AG04449 (cell line): ENCODE results near the gene PLEKHN1.
"Not testable (repeated sequence)": the region's sequence is repeated elsewhere in the genome, so short reads cannot be mapped to it uniquely, and the experiment has no call there.

Source experiments
- CTCF ChIA-PET: fragments of 350-600 bp; formaldehyde crosslinking; extraction: SDS; loops from one replicate; lab custom pipeline; 2021; ENCODE audit warnings: antibody characterized with exemption; lab: Yijun Ruan, JAX
- POLR2A ChIA-PET: fragments of 400-600, 350-600 bp; formaldehyde crosslinking; extraction: SDS; loops from one replicate; lab custom pipeline; 2020; ENCODE audit warnings: antibody characterized with exemption, inconsistent platforms; lab: Yijun Ruan, JAX
- DNase-seq: peaks from one replicate; pipeline ENCODE4 v3.0.0-alpha.2; 2010; ENCODE audit warnings: low read depth, low spot score
- H3K4me3 ChIP-seq: 2 replicates; pipeline ENCODE4 v1.5.1; 2011; ENCODE audit warnings: low read depth, mild to moderate bottlenecking, control low read depth, low read length
- CTCF ChIP-seq: IDR thresholded peaks from one replicate; pipeline ENCODE4 v1.5.1; 2011; ENCODE audit warnings: mild to moderate bottlenecking, moderate library complexity, low read length, control low read depth, inconsistent platforms; ENCODE audit not compliant: insufficient read depth; ENCODE audit errors: missing control alignments

Gene PLEKHN1

GRCh38 chr1:975365-975764, 9.1 kb downstream of the PLEKHN1 start:
- H3K4me3 ChIP-seq = no peak overlapping the region
- POLR2A ChIA-PET = interaction anchor here (2.2 kb wide), 1 partner anchor 8 kb away, joined by 8 read pairs; the partner anchor contains the start of gene PLEKHN1
- CTCF ChIA-PET = interaction anchor here (0.8 to 3.2 kb wide), 11 partner anchors 8 to 102 kb away, joined by 3 to 29 read pairs (median 5); partner anchors contain the start of genes ISG15 and PLEKHN1
- DNase-seq = no peak
- no peak for TF ChIP-seq CTCF

- TF ChIP-seq CTCF = peak; percentile 87
- CTCF ChIA-PET = interaction anchor here (0.6 to 3.2 kb wide), 16 partner anchors 8 to 117 kb away, joined by 3 to 29 read pairs (median 4); partner anchors contain the start of genes ISG15 and PLEKHN1
- peak overlapping the region; percentile 29 for H3K4me3 ChIP-seq
- POLR2A ChIA-PET = interaction anchor here (2.2 kb wide), 1 partner anchor 9 kb away, joined by 8 read pairs; the partner anchor contains the start of gene PLEKHN1
- no peak for DNase-seq
Measured at GRCh38 chr1:975896-976683, 9.8 kb downstream of the PLEKHN1 start.

GRCh38 chr1:976791-977190, 10.5 kb downstream of the PLEKHN1 start:
- H3K4me3 ChIP-seq, DNase-seq: not testable (repeated sequence)
- ChIA-PET CTCF (interaction anchor here (0.7 to 3.2 kb wide), 12 partner anchors 7 to 107 kb away, joined by 3 to 29 read pairs (median 4); partner anchors contain the start of gene PLEKHN1), POLR2A (interaction anchor here (2.2 kb wide), 1 partner anchor 10 kb away, joined by 8 read pairs; the partner anchor contains the start of gene PLEKHN1)

GRCh38 chr1:978069-978834, 12.0 kb downstream of the PLEKHN1 start:
- no peak for DNase-seq
- CTCF ChIA-PET = no interaction called here
- TF ChIP-seq CTCF = no peak
- H3K4me3 ChIP-seq = no peak overlapping the region
- POLR2A ChIA-PET = no interaction called here

- ChIA-PET CTCF (interaction anchor here (7.0 to 7.8 kb wide), 2 partner anchors 13 to 83 kb away, joined by 86 to 152 read pairs; no protein-coding TSS in a partner anchor), POLR2A (no interaction called here)
- no peak overlapping the region for H3K4me3 ChIP-seq
- no peak for TF ChIP-seq CTCF
- DNase-seq = no peak
Measured at GRCh38 chr1:978835-979743, 12.8 kb downstream of the PLEKHN1 start.

- no peak for TF ChIP-seq CTCF
- no peak overlapping the region for H3K4me3 ChIP-seq
- no peak for DNase-seq
- CTCF ChIA-PET = interaction anchor here (6.8 to 7.8 kb wide), 3 partner anchors 13 to 83 kb away, joined by 86 to 152 read pairs (median 101); partner anchors contain the start of gene HES4
- POLR2A ChIA-PET = no interaction called here
Measured at GRCh38 chr1:979744-980072, 13.4 kb downstream of the PLEKHN1 start.
